RCC 7860 (cell line): ENCODE data around the gene TDRD1.

ENCODE experiments used
- DNase-seq: peaks from one replicate; pipeline ENCODE4 v3.0.0-alpha.2; 2015; ENCODE audit warnings: low spot score
- FAIRE-seq: peaks from 2 replicates; lab custom pipeline; 2012; peaks lifted over from hg19 to GRCh38; lab: Jason Lieb, UNC

The TDRD1 gene

DNA sequence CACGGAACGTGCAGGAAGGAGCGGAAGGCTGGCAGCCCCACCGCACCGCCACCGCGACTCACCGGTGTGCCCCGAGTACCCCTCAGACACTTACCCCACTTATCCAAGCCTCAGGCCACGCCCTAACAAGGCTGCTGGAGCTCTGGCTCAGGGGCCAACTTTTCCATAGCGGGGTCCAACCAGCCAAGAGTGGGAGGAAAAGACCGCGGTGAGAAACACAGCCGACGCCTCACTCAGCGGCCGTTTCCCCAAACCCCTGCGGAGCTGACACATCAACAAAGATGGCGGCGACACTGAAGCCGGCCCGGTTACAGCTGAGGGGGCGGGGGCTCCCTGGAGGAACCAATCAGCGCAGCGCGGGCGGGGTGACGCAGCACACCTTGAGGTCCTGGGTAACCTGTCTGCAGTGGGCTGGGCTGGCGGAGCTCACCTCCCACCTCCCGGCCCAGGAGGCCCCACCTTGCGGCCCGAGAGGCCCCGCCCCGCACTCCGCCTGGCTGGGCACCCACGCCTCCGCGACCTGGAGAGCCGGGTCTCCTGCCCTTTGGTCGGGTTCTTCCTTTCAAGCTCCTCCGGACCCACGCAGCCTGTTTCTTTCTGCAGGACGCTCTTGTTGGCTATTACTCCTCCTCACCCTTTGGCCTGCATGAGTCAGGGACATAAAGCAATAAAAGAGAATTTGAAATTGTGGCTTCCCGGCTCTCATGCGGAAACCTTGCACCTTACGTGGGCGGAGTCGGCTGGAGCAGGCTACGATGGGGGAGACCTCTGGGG lies 5.0 kb upstream of the TDRD1 start, which contains the start of gene CCDC186:
Gene CCDC186, minus strand, starts transcription at position 283 of the 774 bp plus-strand sequence. CDS start 10,935 bp downstream, outside the sequence.
- peak; percentile 90 for DNase-seq
- FAIRE-seq, result peak; percentile 74

DNA sequence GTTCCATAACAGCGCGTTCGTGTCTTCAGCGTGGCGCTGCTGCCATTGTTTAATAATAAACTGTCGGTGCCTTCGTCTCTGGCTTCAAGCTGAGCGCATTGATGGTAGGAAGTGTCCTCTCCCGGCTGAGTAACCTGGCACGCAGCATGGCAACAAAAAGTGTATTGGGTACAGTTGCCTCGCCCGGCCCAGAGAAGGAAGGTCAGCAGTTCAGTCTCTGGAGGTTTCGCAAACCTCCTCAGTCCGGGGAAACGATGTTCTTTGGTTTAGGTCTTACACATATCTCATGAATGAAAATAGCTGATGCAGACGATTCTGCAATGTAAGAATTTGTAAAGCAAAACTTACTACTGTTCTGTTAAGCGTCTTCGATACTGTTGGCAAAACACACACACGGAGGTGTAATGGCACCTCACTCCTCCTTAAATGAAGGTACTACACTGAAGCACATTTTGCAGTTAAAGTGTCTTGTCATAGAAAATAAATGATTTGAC lies 4.4 kb upstream of the TDRD1 start:
- FAIRE-seq (no peak), DNase-seq (peak; percentile 45)

DNA sequence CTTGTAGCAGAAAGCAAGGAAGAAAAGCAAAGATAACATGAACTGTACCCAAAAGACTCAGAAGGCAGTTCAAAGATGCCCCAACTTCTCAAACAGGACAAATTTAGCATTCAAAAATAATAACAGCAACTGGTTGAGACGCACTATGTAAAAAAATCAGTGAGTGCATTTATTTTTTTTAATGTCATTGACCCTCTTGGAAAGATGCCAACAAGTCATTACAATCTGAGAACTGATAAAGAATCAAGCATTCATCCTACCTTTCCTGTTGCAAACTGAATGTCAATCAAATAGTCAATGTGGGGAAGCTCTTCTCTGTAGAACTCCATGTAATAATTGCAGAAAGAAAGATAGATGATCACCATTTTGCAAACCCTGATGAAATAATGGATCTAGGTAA lies 3.5 kb upstream of the TDRD1 start:
- DNase-seq (no peak), FAIRE-seq (no peak)

DNA sequence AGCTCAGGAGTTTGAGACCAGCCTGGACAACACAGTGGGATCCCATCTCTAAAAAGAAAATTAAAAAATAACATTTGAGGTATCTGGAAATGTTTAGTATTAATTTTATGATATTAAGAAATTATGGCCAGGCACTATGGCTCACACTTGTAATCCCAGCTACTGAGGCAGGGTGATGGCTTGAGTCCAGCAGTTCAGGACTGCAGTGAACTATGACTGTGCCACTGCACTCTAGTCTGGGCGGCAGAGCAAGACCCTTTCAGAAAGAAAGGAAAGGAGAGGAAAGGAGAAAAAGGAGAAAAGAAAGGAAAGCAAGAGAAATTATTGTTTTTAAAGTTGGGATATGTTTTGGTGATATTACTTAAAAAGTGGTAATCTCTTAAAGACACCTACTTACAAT lies 2.6 kb upstream of the TDRD1 start:
- no peak for FAIRE-seq
- no peak for DNase-seq

DNA sequence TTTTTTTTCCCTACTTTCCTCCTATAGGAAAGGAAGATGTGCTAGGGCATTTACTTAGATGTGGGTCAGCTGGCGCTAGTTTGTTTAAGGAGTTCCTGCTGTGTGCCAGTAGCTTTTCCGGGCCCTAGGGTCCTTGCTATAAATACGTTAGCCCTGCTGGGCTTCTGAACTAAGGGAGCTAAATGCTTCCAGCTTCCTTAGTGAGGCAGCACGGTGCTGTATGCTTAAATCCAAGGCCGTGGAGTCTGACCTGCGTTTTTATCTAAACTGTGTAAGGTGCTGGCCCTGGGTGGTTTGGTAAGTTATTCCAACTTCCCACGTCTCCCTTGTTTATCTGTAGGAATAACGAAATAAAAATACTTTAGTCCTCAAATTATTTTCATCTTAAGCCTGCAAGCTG lies 594 bp downstream of the TDRD1 start:
- FAIRE-seq (no peak), DNase-seq (no peak)

DNA sequence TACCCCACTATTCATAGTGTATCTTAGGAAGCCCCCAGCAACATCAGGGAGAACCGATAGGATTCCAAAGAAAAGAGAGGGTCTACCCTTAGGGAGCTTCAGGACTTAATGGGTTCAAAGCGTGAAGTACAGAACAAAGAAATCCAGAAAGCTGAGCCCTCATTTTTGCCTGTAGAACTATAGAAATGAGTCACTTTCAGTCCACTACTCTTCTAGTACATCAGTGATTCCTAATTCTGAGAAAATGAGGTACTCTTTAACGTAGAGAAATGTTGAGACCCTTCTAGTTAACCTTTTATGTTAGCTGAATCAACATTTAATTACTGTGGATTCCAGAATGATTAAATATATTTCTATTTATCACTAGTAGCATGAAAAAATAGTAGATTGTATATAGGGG lies 1.8 kb downstream of the TDRD1 start:
- FAIRE-seq, result no peak
- no peak for DNase-seq

DNA sequence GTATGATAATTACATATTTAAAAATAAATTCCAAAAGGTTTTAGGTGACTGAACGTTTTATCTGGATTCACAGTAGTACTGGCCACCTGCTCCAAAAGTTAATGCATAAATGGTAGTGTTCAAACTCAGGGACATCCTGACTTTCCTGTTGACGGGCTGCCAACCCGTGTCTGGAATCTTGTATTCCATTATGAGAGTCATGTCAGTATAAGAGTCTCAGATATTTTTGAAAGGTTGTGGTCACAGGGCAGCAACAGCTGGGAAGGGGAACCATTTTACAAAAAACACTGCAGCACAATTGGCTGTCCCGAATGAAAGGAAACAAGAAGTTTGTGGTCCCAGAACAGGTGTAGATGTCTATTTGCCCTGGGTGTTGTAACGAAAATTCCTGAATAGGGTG lies 2.8 kb downstream of the TDRD1 start:
- FAIRE-seq, result no peak
- no peak for DNase-seq

DNA sequence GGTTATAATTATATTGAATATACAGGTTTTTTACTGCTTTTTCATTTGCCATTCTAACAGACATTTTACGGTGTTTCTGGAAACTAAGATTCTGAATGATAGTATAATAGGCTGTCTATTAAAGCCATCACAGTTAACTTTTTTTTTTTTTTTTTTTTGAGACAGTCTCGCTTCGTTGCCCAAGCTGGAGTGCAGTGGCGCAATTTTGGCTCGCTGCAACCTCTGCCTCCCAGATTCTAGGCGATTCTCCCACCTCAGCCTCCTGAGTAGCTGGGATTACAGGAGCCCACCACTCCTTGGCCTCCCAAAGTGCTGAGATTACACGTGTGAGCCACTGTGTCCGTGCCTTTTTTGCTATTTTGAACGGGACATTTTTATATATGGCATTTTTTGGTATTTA lies 4.4 kb downstream of the TDRD1 start:
- DNase-seq, result no peak
- FAIRE-seq, result no peak

DNA sequence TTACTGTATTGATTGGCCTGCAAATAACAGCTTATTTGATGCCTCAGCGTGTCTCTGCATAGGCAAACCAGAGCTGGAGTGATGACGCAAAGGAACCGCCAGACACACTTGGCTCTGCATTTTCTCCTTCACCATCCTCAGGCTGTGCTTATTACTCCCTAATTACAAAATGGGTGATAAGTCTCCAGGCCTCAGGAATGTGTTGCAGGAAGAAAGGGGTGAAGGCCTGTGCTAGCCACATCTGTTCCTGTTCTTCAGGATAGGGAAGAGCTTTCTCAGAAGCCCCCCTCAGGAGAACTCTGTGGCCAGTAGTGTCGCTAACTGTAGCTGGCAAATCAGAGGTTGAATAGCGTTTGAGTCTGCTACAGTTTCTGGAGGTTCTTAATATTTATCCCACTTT lies 5.1 kb downstream of the TDRD1 start:
- FAIRE-seq, result no peak
- DNase-seq, result no peak

DNA sequence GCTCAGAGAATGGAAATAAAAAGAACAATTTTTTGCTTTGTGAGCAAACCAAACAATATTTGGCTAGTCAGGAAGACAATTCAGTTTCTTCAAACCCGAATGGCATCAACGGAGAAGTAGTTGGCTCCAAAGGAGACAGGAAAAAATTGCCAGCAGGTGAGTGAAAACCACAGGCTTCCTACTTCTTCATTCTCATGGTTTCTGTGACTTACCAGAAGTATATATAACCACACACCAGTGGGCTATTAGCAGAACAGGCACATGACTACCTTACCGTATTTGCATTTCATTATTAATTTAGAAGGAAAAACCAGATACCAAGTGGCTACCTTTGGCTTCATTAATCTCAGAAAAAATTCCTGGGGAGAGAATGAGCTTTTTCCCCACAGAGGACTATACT lies 8.8 kb downstream of the TDRD1 start:
- no peak for FAIRE-seq
- no peak for DNase-seq

DNA sequence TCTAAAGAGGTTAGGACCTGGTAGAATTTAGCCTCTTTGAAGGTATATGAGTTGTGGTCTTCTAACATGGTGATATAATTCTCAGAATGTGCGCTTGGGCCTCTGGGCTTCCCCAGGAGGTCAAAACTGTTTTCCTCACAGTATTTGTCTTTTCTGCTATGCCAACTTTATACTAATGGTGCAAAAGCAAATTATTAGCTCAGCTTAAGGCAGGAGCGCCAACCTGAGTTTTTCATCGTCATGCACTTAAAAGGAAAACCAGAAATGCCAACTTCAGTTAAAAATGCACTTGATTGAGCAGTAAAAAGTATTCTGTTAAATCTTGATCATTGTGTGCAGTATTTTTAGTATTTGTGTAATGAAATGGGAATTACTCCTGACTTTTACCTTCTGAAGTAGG lies 9.7 kb downstream of the TDRD1 start:
- FAIRE-seq (no peak), DNase-seq (no peak)

DNA sequence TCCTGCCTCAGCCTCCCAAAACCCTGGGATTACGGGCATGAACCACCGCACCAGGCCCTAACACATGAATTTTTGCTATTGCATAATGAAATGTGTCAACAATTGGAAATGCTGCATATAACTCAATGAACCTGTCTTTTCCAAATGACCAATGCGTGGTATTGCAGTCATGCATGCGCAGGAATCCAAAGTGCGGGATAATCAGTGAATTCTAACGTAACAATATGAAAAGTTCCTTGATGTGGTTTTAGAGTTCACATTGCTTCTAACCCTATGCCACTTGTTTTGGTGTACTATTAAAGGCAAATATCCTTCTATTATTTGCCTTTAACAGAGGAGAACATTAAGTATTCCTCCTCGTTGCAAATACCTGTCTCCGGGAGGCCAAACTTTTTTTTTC lies 10.5 kb downstream of the TDRD1 start:
- FAIRE-seq (no peak), DNase-seq (no peak)

DNA sequence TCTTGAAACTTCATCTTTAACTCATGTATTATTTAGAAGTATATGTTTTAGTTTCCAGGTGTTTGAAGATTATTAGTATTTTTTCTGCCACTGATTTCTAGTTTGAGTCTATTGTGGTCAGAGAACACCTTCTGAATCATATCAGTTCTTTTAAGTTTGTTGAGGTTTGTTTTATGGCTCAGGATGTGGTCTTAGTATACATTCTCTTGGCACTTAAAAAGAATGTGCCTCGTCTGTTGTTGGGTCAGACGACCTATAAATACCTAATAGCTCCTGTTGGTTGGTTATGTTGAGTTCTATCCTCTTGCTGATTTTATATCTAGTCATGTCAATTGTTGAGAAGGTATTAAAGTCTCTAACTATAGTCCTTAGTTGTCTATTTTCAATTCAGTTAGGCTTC lies 15.9 kb downstream of the TDRD1 start:
- FAIRE-seq (no peak), DNase-seq (no peak)

DNA sequence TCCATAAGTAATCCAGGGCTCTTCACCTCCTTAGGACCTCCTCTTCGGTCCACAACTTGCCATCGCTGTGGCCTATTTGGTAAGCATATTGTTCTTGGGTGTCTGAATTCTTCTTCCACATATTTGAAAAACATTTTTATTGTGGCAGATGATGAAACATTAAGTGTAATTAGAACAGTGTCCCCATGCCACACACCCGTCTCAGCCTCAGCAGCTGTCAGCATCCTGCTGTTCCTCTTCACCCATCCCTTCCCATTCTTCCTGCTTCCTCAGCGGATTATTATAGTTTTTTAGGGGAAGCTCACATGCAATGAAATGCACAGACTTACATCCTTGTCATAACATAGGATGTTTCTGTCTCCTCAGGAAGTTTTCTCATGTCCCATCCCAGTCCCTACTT lies 20.1 kb downstream of the TDRD1 start:
- DNase-seq, result no peak
- FAIRE-seq, result no peak

DNA sequence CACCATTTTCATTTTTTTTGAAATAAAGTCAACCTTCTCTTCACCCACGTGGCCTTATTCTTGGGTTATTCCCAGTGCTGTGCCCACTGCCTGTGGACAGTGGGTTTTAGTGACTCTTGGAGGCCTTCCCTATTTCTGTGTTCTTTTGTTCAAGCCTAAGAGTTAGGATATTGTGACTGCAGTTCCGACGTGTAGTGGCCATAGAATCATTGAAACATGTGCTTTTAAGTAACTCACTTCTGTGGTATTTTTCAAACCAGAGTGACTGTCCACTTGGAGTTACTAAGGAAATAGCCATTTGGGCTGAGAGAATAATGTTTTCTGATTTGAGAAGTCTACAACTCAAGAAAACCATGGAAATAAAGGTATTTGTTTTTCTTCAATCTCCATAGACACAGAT lies 23.7 kb downstream of the TDRD1 start:
- FAIRE-seq (no peak), DNase-seq (no peak)

DNA sequence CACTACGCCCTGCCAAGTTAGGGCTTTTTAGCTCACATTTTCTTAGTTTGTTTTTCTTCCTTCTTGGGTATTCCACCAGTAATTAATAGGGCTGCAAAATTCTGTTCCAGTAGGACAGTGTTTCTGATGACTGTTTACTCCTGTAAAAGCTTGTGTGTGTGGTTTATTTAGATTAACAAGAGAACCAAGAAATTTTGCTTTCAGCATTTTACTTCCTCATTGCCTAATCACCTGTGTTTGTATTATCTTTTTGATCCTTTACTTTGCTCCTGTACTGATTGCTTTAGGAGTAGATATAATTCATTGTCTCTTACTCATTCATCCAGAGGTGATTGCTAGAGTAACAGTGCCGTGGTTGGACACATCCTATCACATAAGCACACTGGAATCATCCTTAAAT lies 27.7 kb downstream of the TDRD1 start:
- FAIRE-seq, result no peak
- no peak for DNase-seq

DNA sequence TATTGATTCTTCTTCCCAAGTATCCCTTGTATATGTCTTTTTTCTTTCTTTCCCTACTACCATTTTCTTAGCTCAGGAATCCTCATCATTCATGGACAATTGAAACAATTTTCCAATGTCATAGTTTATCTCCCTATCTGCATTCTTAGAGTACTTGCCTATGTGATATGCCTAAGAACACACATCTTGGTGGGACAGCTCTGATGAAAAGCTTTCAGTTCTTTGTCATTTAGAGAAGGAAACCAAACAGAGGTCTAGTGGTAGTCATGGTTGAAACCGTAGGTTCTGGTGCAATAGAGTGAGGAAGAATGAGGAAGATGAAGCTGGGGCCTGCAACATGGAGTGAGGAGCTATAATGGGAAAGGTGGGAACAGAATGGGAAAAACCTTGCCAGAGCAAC lies 28.2 kb downstream of the TDRD1 start:
- FAIRE-seq, result no peak
- no peak for DNase-seq

DNA sequence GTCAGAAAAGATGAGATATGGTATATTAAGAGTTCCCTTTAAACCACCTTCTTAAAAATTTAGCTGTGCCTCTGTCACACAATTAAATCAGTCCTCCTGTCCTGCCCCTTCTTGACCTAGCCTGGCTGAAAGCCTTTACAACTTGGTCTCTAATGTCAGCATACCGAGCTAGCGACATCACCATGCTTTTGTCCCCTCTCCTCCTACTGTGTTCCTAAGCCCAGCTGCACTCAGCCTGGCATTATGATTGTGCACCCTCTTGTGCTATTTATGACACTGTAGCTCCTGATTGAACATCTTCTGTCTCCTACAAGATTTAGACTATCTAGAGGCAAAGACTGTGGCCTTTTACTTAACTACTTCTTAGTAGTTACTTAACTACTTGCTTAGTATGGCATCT lies 29.2 kb downstream of the TDRD1 start:
- DNase-seq (no peak), FAIRE-seq (no peak)

DNA sequence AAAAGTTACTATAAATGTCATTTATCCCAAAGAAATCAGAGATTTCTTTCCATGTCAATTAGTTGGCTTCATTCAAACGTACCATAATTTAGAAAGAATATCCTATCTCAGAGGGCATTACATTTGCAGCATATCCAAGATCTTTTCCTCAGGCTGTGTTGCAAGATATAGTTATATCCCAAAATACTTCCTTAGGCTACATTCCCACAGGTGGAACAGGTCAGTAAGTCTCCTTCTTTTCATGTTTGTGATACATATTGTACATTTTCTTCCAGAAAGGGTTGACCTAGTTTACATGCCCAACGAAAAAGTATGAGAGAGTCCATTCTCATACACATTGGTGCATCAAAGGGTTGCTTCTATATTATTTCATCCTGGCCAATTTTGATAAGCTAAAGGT lies 33.0 kb downstream of the TDRD1 start:
- DNase-seq, result no peak
- no peak for FAIRE-seq

DNA sequence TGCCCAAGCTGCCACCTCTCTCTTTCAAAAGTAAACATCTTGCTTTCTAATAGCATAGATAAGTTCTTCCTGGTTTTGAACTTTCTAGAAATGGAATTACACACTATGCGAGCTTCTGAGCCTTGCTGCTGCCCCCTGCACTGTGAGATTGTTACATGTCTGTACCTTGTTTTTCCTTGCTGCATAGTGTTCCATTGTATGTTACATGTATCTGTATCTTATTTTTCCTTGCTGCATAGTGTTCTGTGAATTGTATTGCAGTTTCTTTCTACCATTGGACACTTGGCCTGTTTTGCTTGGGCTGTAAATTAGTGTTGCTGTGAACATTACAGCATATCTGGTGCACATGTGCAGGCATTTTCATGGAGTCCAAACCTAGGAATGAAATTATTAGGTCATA lies 35.9 kb downstream of the TDRD1 start:
- FAIRE-seq, result no peak
- DNase-seq, result no peak

DNA sequence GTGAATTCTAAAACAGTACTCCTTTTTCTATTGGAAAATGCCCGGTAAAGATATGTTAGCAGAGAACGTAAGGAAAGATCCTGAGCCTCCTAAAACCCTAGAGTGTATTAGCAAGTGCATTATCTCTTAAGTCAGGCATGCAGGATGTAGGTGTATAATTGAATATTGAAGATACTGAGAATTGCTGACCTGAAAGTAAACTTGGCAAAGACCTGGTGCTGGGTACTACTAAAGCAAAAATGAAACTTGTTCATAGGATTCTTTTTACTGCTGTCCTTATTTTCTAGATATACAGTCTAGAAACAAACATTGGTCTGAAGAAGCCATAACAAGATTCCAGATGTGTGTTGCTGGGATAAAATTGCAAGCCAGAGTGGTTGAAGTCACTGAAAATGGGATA lies 41.1 kb downstream of the TDRD1 start:
- no peak for DNase-seq
- FAIRE-seq, result no peak

DNA sequence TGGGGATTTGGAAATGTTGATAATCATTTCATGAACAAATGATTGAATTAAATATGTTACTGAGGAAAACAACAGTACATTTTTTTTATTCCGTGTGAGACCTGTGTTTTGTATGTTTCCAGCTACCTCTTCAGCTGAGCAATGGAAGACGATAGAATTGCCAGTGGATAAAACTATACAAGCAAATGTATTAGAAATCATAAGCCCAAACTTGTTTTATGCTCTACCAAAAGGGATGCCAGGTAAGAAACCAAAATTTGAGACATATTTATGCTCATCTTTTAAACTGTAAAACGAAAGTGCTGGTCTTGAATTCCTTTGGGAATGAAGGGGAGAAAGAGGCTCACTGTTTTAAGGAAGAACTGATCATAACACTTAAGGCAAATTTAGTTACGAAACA lies 42.1 kb downstream of the TDRD1 start:
- DNase-seq (no peak), FAIRE-seq (no peak)

DNA sequence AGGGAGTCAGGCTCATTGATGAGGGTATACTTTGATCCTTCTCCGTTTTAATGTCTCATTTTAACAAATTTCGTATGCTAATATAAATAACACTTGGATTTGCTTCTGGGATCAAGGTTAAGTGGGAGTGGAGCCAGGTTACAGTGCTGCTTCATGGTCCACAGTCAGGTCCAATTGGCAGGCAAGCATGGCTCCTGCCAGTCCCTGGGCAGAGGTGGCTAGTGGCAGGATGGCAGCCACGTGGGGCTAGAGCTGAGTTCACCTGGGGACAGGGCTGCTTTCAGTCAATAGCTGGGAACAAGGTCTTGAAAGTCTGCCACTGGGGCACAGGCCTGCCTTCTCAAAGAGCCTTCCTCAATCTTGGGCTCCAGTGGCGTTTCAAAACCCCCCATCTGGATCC lies 43.9 kb downstream of the TDRD1 start:
- DNase-seq (no peak), FAIRE-seq (no peak)
